Heart right ventricle (tissue), 16 donors: ENCODE results near the gene TMEFF2. TPM values are rescaled to one million over a fixed set of nuclear protein-coding genes. Genes with fewer than 3 reads are reported as not detected.

Experiments used
- ATAC-seq, 8 donors: fragments of 200-7000 bp; cut with Tn5 transposase; one replicate each; pipeline ENCODE4 v1.9.1; 2020; ENCODE audit warnings: mild to moderate bottlenecking in 8 of 8, moderate library complexity in 8 of 8, moderate number of reproducible peaks in 1 of 8
- DNase-seq, 2 donors: peaks; one replicate each; pipeline ENCODE4 v3.0.0-alpha.2; 2020
- H3K27ac ChIP-seq, 10 donors: fragments of 200-600 bp; sonication (generic) in 2 of 10; one replicate each; pipeline versions ENCODE4 v1.5.0 to v1.8.0; 2020 to 2022; ENCODE audit warnings: mild to moderate bottlenecking in 3 of 10
- H3K27me3 ChIP-seq, 7 donors: fragments of 200-600 bp; one replicate each; pipeline ENCODE4 v1.8.0; 2021 to 2022; ENCODE audit warnings: mild to moderate bottlenecking in 2 of 7
- H3K36me3 ChIP-seq, 9 donors: fragments of 200-600 bp; sonication (generic) in 1 of 9; one replicate each; pipeline versions ENCODE4 v1.5.0 to v1.8.0; 2020 to 2022; ENCODE audit warnings: mild to moderate bottlenecking in 2 of 9
- H3K4me1 ChIP-seq, 9 donors: fragments of 200-600 bp; sonication (generic) in 1 of 9; one replicate each; pipeline versions ENCODE4 v1.5.0 to v1.8.0; 2020 to 2022; ENCODE audit warnings: mild to moderate bottlenecking in 4 of 9
- H3K4me3 ChIP-seq, 10 donors: fragments of 200-600 bp; sonication (generic) in 2 of 10; one replicate each; pipeline versions ENCODE4 v1.5.0 to v1.8.0; 2020 to 2022; ENCODE audit warnings: mild to moderate bottlenecking in 7 of 10, moderate library complexity in 2 of 10
- H3K9me3 ChIP-seq, 11 donors: fragments of 200-600 bp in 10 of 11; sonication (generic) in 2 of 11; one replicate each; pipeline versions ENCODE4 v1.5.0 to v1.8.0; 2013 to 2022; ENCODE audit warnings: mild to moderate bottlenecking in 2 of 11, control low read depth in 1 of 11, moderate library complexity in 1 of 11
- WGBS, 2 donors: extraction: QIAGEN DNeasy Blood & Tissue Kit; methylation state at CpG; one replicate each; pipeline ENCODE4 v1.1.7; 2013; ENCODE audit warnings: inconsistent platforms in 1 of 2; 5-methylcytosine and 5-hydroxymethylcytosine counted together
- intact Hi-C, 10 donors: fragments of 100-400 bp; cut with DNase I; formaldehyde crosslinking; loops; one replicate each; pipeline versions ENCODE4 v1.11.1 to v1.14.2; 2022
- polyA plus RNA-seq, 2 donors: library from polyadenylated mRNA; stranded (reverse); fragments of 200-250 nt; gene quantifications; one replicate each; pipeline ENCODE4 v1.2.3, GENCODE V29; 2013
- total RNA-seq, 10 donors: library from RNA; stranded (reverse); fragmentation: NEBNext Ultra II Directional in 3 of 10; extraction: Animal tissue kit (Norgen Biotek cat#: 25700) in 3 of 10; gene quantifications; one replicate each; pipeline versions ENCODE4 v1.2.1 to v1.2.4, GENCODE V29; 2021 to 2023
- TF ChIP-seq, protein P1 (sequence below), 9 donors: fragments of 200-600 bp; sonication (generic) in 2 of 9; IDR thresholded peaks; one replicate each; pipeline versions ENCODE4 v1.5.0 to v1.8.0; 2021 to 2022; ENCODE audit warnings: antibody characterized with exemption in 9 of 9, mild to moderate bottlenecking in 5 of 9, moderate library complexity in 1 of 9
- donor health status: Arrhythmogenic right ventricular cardiomyopathy.
- donor health status: ischemic (EF 13 %, LVEDD 7.1; RV severe dilation, severe dysfunction).
- donor health status: healthy with polysubstance abuse.
- donor health status: DM: no; HTN: yes; CAD: no.
- donor health status: DM: no; HTN: no; CAD: no.
- donor health status: ischemic (EF 25% LVEDD 6.9; RV normal size, moderate dysfunction).
- donor health status: ischemic (EF 25% LVEDD 5.7; RV mildly dilated, moderate dysfunction).
- donor health status: healthy.
- donor health status: DM: yes; HTN: yes; CAD: no.
- donor health status: Ischemic cardiomyopathy.
- donor health status: ischemic (EF 35%, LVEDD 5.7; RV mildly dilated, moderate dysfunction).
- donor health status: nonischemic (EF 11% LVEDD 7.7; RV severe dilation, severe dysfunction).
- donor health status: DM: yes; HTN: yes; CAD: no.
- donor health status: PGD.
- donor health status: ischemic (EF 29% LVEDD 5.4; RV normal size, mild dysfunction).
- donor health status: nonischemic (EF 23%, LVEDD 6.1; RV moderate dilation, normal function).

The TMEFF2 gene
- total and polyA plus RNA-seq, 12 donors = 0.09 to 0.41 (median 0.17) TPM; not detected in 8

DNA sequence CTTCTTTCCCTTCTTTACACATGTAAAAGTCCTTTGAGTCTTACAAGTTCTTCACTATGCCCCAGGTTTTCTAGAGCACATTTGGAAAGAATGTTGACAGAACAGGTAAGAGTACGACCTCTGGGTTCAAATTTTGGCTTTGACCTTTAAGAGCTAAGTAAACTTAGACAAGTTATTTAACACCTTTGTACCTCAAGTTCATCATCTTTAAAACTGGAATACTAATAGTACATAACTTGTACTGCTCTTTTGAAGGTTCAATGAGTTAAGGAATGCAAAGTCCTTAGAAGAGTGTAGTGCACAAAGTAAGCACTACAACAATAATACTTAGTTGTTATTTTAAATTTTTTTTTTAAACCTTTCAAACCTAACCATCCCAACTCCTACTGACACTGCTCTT lies 156.6 kb downstream of the TMEFF2 start:
- TF ChIP-seq, protein P1, sequence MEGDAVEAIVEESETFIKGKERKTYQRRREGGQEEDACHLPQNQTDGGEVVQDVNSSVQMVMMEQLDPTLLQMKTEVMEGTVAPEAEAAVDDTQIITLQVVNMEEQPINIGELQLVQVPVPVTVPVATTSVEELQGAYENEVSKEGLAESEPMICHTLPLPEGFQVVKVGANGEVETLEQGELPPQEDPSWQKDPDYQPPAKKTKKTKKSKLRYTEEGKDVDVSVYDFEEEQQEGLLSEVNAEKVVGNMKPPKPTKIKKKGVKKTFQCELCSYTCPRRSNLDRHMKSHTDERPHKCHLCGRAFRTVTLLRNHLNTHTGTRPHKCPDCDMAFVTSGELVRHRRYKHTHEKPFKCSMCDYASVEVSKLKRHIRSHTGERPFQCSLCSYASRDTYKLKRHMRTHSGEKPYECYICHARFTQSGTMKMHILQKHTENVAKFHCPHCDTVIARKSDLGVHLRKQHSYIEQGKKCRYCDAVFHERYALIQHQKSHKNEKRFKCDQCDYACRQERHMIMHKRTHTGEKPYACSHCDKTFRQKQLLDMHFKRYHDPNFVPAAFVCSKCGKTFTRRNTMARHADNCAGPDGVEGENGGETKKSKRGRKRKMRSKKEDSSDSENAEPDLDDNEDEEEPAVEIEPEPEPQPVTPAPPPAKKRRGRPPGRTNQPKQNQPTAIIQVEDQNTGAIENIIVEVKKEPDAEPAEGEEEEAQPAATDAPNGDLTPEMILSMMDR (IDR thresholded peaks at IDR 0.05) = no peak
- H3K27me3 ChIP-seq = no peaks in the 10 kb centered on the region
- no peak overlapping the region for H3K27ac ChIP-seq
- intact Hi-C loops = loop anchor here in 1 of 10 donors (10.0 kb wide), 1 partner anchor 117 kb away; no protein-coding TSS in a partner anchor
- ATAC-seq (no peak), DNase-seq (no peak)
- no peaks in the 10 kb centered on the region for H3K4me1 ChIP-seq
- 93 to 98% methylated on average over 1 of the region's 1 CpG for WGBS, 2 donors
- no peaks in the 10 kb centered on the region for H3K9me3 ChIP-seq
- H3K4me3 ChIP-seq = no peak overlapping the region
- peaks cover 0 to 2% (median 0%) of the 10 kb centered on the region in 9 donors for H3K36me3 ChIP-seq

- 60 to 70% methylated on average over 3 of the region's 3 CpGs for WGBS, 2 donors
- Histone ChIP-seq H3K4me1 (peaks cover 0 to 5% (median 0%) of the 10 kb centered on the region in 9 donors), H3K4me3 (no peak overlapping the region), H3K27me3 (no peaks in the 10 kb centered on the region), H3K27ac (no peak overlapping the region), H3K9me3 (no peaks in the 10 kb centered on the region), H3K36me3 (peaks cover 0 to 2% (median 0%) of the 10 kb centered on the region in 9 donors)
- DNase-seq (no peak), ATAC-seq (no peak)
- intact Hi-C loops = loop anchor here in 1 of 10 donors (10.0 kb wide), 1 partner anchor 119 kb away; no protein-coding TSS in a partner anchor
- TF ChIP-seq, protein P1 (IDR thresholded peaks at IDR 0.05) = no peak
Observed at GRCh38 chr2:192035731-192036442, 158.8 kb downstream of the TMEFF2 start.

DNA sequence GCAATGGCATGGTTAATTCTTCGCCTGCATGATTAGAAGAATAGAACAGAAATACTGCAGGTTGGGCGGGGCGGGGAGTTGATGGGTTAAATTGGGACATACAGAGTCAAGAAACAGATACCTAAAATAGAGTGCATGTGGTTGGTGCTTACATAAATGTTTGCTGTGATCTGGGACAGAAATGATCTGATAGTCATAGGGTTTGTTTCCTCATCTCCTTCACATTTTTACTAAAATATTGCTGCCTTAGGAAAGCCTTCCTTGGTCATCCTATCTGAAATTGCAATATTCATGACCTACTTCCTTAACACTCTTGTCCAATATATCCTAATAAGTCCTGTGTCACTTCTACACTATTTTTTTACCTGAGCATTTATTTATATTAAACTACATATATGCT lies 163.9 kb downstream of the TMEFF2 start:
- DNase-seq = no peak
- H3K4me1 ChIP-seq = peaks cover 0 to 22% (median 5%) of the 10 kb centered on the region in 9 donors
- no peak overlapping the region for H3K27ac ChIP-seq
- TF ChIP-seq, protein P1 (IDR thresholded peaks at IDR 0.05) = no peak
- no peak for ATAC-seq
- H3K9me3 ChIP-seq = no peaks in the 10 kb centered on the region
- H3K36me3 ChIP-seq = peaks cover 0 to 2% (median 0%) of the 10 kb centered on the region in 9 donors
- intact Hi-C loops = loop anchor here in 1 of 10 donors (10.0 kb wide), 1 partner anchor 124 kb away; no protein-coding TSS in a partner anchor
- no peak overlapping the region for H3K4me3 ChIP-seq
- no peaks in the 10 kb centered on the region for H3K27me3 ChIP-seq
- WGBS, 2 donors = 98 to 99% methylated on average over 3 of the region's 3 CpGs

GRCh38 chr2:192030289-192030688 lies 164.4 kb downstream of the TMEFF2 start:
- no peak for DNase-seq
- Histone ChIP-seq H3K9me3 (no peaks in the 10 kb centered on the region), H3K36me3 (peaks cover 0 to under 1% (median 0%) of the 10 kb centered on the region in 9 donors), H3K27me3 (no peaks in the 10 kb centered on the region), H3K27ac (no peak overlapping the region), H3K4me1 (peaks cover 0 to 28% (median 5%) of the 10 kb centered on the region in 9 donors), H3K4me3 (no peak overlapping the region)
- intact Hi-C loops = loop anchor here in 1 of 10 donors (10.0 kb wide), 1 partner anchor 125 kb away; no protein-coding TSS in a partner anchor
- 82 to 84% methylated on average over 1 of the region's 1 CpG for whole genome bisulfite sequencing, 2 donors
- no peak for ATAC-seq
- TF ChIP-seq, protein P1 (IDR thresholded peaks at IDR 0.05) = no peak
